NK-92 (cell line): ENCODE measurements around the gene SLN.

Experiments
- DNase-seq: peaks from one replicate; lab custom pipeline; 2025; ENCODE audit not compliant: unreplicated experiment; lab: John Stamatoyannopoulos, UW

Gene SLN

GRCh38 chr11:107688322-107688918 is 23.4 kb downstream of the SLN start:
- DNase-seq = no peak

DNA sequence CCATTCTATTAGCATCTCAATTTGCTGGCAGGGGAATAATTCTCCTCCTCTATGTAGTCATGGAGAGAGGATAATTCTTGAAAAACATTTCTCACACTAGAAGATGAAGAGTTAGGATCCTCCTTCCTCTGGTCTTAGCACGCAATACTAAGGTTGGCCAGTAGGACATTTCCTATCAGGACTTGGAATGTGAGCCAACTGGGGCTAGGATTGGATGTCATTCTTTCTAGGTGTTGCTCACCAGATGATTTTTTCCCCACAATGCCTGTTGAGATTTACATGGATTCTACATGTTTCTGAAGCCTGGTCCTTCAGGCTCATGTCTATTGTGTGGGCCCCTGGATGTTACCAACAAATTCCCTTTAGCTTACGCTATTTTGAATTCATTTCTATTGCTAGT is 28.0 kb downstream of the SLN start:
- DNase-seq = no peak

GRCh38 chr11:107683061-107683460 is 28.8 kb downstream of the SLN start:
- no peak for DNase-seq

DNA sequence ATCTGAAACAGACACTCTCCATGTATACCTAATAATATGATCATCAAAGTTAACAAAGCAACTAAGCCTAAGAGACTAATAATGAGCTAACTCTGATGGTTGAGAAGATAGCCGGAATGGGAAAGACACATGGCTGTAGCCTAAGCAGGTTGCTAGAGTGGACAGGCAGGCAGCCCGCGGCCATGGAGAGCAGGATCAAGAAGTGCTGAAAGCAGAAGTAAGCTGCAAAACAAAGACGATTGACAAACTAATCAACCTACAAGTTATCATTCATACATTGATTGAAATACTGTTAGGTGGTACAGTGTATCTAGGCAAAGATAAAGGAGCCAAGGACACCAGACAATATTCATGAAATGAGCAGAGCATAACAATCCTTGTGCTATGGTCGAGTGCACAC is 29.3 kb downstream of the SLN start:
- no peak for DNase-seq

DNA sequence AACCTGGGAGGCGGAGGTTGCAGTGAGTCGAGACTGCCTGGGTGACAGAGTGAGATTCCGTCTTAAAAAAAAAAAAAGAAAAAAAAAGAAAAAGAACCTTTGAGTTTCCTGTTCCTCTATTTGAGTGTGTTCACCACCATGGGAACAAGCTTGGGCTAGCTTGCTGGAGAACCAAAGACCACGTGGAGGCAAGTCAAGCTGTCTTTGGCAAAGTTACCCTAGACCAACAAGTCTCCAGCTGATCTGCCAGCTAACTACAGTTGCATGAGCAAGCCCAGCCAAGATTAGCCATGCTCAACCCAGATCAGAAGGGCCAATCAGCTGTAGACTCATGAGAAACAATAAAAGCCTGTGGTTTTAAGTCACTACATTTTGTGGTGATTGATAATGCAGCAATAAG is 29.7 kb downstream of the SLN start:
- DNase-seq = no peak

GRCh38 chr11:107679255-107680024 is 32.4 kb downstream of the SLN start:
- DNase-seq = no peak

DNA sequence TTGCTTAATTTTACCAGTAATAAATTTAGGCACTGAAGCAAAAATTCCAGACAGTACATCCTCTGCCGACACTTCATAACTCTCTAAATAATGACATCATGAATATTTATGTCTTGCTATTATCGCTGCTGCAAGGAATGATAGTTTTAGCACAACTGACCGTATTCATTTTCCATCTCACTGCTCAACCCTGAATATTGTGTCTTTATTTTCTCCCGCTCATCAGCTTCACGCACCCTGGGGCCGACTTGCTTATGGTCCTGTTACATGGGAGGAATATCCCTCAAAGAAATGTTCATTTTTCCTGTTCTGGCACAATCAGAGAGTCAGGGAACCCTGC is 33.3 kb downstream of the SLN start:
- DNase-seq = no peak

DNA sequence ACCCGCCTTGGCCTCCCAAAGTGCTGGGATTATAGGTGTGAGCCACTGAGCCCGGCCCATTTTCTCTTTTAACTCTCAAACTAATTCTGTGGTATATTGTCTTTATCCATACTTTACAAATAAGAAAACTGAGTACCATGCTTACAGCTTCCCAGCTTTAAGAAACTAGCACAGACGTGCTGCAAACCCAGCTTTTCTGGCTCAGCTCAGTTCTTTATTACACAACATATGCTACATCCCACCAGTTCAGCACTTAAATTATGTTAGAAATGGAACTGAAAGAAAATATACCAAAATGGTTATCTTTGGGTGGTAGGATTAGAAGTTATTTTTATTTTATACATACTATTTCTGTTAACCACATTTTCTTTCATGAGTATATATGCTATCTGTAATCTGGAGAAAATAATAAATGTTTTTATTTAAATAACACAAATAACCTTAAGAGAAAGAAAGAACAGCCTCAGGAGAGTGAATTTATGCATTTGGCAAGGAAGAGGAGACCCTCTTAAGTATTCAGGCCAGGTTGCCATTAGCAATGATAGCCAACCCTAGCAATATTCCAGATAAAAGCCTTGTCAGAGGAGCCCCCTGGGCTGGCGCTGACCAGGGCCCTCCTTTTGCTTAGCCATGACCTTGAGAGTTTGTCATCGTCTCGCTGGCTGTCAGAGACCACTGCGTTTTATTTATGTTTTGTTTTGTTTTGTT is 33.8 kb downstream of the SLN start:
- DNase-seq = no peak

- no peak for DNase-seq
Observed at GRCh38 chr11:107676336-107677057, 35.4 kb downstream of the SLN start.

DNA sequence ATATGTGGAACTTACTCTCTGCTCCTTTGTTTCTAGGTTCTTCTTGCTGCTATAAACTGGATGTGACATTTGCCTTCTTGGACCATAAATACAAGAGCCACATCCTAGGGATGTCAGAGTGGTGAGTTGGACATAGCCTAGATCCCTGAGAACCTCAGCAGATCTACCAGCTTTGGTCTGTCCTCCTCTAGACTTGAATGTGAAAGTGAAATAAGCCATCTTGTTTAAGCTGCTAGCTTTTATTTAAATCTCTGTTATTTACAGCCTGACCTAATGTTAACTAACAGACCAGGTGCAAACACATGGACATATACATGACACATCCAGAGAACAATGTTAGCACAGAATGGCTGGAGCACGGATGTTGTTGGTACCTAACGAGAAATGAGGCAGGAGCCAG is 36.0 kb downstream of the SLN start:
- DNase-seq = no peak

DNA sequence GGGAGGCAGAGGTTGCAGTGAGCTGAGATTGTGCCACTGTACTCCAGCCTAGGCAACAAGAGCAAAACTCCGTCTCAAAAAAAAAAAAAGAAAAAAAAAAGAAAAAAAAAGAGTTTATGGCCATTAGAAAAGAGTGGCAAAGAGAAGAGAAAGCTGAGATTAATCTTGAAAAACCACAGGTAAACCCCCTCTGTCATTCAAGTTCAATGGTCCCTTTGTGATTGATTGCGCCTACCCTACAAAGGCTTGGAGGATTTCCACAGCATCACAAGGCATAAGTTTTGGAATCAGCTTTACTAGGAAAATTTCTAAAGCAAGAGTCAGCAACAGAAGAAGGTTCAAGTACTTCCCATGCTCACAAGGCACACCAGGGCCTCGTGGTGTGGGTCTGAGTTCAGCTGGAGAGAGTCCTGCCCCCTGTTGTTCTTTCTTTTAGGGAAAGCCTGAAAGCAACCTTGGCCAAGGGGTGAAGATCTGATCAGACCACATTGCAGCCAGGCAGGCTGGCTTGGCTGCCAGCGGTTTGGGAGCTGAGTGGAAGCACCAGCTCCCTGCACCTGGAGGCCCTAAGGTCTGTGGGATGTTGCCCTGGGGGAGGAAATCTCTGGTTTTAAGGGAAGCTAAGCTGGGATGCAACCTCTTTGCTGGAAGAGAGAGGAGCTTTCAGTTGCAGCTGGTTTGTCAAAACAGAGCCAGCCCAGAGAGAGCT is 41.8 kb downstream of the SLN start:
- no peak for DNase-seq

DNA sequence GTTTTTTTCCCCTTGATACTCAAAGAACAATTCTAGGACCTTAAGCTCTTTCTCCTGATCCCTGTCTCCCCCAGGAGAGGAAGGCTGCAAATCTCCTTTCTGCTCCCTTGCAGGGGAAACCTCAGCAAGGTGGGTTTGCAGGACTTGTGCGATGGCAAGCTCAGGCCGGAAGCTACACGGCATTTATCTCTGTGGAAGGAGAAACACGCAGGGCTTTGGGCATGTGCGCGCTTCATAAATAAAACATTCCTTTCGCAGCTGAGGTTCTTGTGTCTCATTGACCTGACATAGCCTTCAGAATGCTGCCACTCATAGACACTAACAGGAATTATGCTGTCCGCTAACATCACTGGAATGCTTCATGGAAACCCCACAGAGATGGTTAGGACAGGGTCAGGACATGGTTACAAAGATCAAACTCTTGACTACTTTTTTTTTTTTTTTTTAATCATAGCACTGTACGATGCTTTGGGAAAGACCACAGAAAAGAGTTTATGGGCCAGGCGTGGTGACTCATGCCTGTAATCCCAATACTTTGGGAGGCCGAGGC is 42.6 kb downstream of the SLN start:
- DNase-seq = no peak

DNA sequence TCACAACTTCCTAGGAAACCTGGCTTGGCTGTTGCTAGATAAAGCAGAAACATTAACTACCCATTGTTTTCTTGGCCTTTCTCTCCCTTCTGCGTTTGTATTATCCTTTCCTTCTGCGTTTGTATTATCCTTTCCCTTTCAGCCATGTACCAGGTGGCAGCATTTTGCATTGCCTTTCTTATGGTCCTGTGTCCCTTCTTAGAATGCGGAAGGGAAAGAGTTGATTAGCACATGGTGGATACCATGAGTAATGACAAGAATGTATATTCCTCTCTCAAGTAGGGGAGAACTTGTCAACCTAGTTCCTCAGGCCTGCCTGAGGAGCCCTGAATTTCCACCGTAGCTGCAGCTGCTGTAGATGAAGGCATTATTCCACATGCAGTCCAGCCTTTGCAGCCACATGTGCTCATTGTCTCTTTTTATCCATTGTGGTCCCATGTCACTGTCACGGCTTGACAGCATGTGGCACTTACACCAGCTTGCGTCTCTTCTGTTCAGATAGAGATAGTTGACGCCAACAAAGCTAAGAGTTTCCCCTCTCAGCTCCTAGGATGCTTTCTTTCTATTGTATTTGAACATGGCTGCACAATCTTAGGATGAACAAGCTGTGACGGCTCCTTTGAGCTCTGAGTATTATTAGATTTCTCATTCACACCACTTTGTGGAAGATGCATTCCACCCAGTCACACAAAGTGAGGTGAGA is 44.8 kb downstream of the SLN start:
- DNase-seq = no peak

DNA sequence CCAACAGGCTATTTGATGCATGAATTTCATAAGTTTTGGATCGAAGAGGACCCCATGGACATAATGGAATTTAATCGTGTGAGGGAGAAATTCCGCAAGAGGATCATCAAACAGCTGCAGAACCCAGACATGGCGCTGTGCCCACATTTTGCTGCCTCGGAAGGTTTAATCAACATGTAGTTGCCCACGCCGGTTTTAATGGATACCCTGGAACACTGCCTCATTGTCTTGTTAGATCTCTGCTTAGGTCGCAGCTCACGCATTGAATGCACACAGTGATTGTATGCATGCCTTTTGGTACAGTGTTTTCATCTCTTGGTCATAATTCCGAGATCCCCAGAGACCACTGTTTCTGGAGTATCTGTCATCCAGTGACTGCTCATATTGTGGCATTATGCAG is 46.8 kb downstream of the SLN start:
- DNase-seq = no peak

GRCh38 chr11:107661656-107662055 is 50.2 kb downstream of the SLN start:
- DNase-seq = no peak

DNA sequence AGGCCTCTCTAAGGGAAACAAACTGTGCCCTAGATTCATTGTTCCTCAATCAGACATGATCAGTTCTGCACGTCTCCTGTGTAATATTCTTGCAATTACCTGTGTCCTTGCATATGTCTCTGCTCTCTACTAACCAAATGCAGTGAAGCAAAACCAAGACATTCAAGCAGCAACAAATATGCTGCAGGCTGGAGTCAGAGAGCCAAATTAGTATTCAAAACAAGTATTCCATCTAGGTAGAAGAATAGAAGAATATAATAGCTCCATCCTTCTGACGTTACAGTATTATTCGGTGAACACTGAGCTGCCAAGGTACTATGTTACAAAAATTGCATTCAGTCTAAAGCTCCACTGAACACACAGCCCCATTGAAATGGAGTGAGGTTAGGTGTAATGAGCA is 51.8 kb downstream of the SLN start:
- DNase-seq = no peak

DNA sequence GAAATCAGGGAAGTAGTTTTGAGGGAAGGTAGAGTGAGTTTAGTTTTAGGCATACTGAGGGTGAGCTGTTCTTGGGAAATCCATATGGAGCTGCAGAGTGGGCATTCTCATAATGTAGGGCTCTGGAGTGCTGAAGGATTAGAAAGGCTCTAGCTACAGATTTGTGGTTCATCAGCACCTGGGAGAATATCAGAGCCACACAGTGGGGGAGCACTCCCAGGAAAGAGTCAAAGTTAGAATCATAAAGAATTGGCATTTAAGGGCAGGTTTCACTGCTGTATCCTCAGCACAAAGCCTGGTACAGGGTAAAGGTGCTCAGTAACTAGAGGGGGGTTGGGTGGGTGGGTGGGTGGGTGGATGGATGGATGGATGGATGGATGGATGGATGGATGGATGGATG is 52.5 kb downstream of the SLN start:
- DNase-seq = no peak
